DLD1 (cell line): ENCODE results near the gene PGC.

Experiments used
- in situ Hi-C: cut with HindIII; loops from 2 replicates; pipeline ENCODE4 v1.10.0; 2017; ENCODE audit warnings: low sequenced_read_pairs

Gene PGC

DNA sequence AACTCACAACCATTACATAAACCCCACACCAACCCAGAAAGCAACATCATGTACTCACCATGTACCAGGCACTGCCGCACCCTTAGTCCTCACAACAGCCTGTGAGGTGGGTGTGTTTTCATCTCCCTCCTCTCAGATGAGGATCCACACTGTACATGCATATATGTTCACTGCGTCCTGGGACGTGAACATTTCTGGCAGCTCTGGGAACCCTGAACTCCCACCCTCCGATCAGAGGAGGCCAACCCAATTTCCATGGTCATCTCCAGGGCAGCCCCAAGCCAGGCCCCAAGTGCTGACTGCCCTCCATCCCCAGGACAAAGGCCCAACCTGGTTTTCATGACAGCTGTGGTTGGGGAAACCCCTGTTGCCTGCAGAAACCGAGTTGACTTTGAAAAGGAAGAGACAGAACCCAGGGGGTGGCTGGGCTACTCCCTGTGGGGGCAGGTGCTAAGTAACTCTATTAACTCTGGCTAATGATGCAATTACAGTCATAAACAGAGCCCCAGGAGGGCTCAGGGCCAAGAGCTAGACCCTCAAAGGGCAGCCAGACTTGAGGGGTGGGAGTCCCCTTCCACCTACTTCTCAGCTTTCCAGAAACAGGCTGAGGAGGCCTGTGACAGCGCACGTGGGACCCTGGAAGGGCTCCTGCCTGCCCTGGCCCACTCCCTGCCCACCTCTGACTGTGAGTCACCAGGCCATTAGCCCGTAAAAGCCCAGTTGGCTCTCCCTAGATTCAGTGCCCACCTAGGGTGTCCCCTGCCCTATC is 14.4 kb downstream of the PGC start:
- in situ Hi-C loops = no loop called here

DNA sequence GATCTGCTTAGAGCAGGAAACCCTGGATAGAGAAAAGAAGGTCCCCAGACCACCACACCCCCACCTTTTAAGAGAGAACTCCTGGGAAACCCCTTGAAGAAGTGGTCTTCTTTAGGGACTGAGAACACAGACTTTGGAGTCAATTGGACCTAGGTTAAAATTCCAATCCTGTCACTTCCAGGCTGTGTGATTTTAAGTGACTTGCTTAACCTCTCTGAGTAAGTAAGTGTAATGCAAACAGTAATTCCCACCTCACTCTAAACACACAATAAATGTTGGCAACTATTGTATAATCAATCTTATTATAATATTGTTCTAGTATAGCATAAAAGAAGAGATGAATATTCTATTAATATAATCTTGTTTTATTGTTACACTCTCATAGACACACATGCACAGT is 15.0 kb downstream of the PGC start:
- in situ Hi-C loops = no loop called here

- in situ Hi-C loops = no loop called here
These were observed 15.6 kb downstream of the PGC start for GRCh38 chr6:41731561-41732086.

DNA sequence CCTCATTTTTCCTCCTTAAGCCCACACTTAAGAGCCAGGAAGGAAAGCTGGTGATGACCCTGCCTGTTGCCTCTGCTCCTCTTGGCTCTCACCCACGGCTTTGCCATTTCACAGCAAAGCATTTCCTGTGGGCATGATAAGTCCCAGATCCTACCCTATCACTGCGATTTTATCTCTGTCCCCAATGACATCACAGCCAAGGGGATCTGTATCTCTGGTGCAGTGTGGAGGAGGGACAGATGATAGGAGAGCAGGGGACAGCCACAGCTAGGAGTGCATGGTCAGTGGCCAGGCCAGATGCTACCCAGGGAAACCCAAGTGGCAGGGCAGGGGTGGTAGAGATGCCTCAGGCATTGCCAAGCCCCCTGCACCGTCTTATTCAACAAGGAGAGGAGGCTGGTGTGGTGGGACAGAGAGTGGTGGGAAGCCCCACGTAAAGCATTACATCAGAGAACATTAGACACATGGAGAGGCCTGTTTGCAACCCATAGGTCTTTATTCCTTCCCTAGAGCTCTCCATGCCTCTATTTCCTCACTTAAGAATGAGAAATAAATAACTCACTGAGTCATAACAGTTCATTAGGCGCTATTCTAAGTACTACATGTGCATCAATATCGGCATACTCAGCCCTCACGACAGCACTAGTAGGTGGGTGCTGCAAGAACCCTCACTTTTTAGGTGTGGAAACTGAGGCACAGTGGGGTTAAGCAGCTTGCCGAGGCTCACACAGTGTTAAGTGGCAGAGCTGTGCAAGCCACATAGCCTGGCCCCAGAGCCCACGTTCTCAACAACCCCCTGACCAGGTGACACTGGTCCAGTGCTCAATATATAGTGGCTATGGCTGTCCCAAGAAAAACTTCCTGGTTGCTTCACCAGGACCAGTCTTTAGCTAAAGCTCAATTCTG is 16.4 kb downstream of the PGC start:
- in situ Hi-C loops = no loop called here

DNA sequence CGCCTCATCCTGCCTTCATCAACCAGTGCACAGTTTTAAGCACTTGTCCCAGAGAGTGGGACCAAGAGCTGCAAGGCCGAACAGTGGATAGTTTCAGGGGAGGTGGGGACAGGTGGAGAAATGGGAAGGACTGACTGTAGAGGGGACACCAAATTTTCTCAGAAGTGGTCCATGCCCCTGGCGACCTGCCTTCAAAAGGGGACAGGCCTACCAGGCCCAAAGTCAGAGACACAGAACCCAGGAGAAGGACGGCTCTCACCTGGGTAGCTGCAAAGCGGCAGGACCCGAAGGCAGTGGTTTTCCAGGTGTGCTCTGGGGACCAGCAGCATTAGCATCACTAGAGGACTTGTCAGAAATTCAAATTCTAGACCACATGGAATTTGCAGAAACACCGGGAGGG is 17.6 kb downstream of the PGC start:
- in situ Hi-C loops = no loop called here

DNA sequence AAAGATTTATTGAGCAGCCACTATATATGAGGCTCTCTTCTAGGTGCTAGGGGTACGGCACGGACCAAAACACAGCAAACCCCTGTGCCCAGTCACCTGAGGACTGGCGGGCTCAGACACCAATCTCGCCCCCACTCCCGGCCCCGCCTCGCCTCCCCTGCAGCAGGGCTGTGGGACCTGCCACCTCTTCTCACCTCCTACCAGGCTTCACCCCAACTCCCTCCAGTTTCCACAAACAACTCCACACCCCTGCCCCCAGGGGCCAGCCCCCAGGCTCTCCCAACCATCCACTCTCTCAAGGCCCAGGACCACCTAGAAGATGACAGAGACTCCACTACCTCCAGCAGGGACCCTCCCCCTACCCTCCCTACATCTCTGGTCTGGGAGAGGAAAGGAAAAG is 18.2 kb downstream of the PGC start:
- in situ Hi-C loops = no loop called here

- in situ Hi-C loops = no loop called here
These were observed 18.9 kb downstream of the PGC start for GRCh38 chr6:41728073-41728936.

DNA sequence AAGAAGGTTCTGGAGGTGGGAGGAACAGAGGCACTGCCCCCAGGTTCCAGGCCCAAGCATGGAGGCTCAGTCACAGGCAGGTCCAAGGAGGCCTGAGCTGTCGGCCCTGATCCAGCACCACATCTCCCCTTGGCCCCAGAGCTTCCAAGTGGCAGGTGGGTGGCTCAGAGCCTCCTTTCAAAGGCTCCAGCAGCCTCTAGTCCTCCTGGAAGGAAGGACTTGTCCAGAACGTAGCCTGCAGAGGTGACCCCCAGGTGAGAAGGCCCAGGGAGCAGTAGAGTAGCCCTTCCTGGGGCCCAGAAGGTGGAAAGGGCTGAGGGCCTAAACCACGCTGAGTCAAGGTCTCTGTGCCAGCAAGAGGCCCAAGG is 19.5 kb downstream of the PGC start:
- in situ Hi-C loops = no loop called here

DNA sequence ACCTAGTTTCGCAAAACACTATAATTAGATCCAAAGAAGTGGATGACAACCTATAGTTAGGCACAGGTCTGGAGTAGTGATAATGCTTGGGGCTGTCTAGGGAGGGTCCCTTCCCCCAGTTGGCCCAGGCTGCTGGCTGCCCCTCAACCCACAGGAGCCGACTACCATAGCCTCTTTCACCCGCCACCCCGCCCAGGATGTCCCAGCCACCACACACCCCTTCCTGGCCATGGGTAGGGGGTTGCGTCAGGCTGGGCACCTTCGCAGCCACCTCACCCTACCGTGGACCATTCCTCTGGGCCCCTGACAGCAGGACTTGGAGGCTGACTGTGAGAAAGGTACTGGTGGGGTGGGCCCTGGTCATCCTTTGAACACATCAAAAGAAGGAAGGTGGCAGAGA is 20.3 kb downstream of the PGC start:
- in situ Hi-C loops = no loop called here

- in situ Hi-C loops = no loop called here
These were observed 22.4 kb downstream of the PGC start for GRCh38 chr6:41724586-41725501.

- in situ Hi-C loops = no loop called here
These were observed 23.0 kb downstream of the PGC start for GRCh38 chr6:41724228-41724580.

- in situ Hi-C loops = no loop called here
These were observed 23.5 kb downstream of the PGC start for GRCh38 chr6:41723530-41724227.

DNA sequence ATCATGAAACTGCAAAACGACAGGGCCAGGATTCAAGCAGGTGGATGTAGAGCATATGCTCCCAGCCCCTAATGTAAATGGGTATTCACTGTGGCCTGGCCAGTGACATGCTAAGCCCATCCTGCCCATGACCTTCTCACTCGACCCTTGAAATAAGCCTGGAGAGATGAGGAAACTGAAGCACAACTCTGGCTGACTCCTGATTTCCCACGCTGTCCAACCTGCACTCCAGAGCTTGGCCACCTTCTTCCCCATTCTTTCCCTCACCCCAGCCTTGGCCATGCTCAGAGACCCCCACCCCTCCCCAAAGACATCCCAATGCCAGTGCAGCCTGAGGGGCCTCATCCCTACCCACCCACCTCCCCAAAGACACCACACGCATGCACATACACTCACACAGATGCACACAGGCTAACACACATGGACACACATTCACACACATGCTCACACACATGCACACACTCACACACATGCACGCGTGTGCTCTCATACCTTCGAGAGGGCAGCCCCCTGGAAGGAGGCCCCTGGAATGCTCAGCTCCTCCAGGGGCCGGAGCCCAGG is 24.1 kb downstream of the PGC start:
- in situ Hi-C loops = no loop called here

DNA sequence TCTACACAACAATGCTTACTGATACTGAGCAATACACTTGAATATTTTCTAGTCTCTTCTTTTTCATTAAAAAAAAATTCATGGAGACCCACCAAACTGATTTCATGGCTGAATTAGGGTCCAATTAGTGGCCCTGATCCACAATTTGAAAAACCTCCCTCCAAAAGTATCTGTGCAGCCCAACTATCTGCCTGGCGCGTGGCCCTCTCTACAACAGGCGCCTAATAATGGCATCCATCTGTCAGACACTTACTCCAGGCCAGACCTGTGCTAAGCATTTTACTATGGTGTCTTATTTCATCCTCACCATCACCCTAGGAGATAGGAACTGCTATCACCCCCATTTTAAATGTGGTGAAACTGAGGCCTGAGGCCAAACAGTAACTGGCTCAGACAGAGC is 25.8 kb downstream of the PGC start:
- in situ Hi-C loops = no loop called here

DNA sequence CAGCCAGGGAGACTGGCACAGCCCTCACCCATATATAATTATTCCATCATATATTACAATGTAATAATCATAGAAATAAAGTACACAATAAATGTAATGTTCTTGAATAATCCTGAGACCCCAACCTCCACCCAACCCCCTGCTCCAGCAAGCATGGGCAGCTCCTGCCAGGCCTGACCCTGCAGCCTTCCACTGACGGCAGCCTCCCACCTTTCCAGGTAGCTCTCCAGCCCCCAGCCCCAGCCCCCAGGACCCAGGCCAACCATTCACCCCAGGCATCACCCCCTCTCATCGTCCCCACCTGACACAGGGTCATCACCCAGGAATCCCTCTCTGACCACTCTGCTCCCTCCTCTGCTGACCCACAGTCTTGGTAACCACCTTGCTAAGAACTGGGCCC is 26.4 kb downstream of the PGC start:
- in situ Hi-C loops = no loop called here

DNA sequence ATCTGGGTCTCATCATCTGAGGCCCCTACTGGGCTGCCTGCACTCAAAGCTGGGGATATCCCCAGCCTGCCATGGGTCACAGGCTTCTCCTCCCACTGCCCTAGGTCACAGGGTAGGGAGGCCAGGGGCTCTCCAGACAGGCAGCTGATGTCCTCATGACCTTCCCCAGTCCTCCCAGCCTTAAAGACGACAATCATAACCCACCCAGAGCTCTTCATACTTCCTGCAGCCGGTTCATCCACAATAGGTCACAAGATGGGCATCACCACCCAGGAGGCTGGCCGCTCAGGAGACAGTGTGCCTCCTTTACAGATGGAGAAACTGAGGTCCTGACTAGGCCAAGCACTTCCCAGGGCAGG is 27.0 kb downstream of the PGC start:
- in situ Hi-C loops = no loop called here

DNA sequence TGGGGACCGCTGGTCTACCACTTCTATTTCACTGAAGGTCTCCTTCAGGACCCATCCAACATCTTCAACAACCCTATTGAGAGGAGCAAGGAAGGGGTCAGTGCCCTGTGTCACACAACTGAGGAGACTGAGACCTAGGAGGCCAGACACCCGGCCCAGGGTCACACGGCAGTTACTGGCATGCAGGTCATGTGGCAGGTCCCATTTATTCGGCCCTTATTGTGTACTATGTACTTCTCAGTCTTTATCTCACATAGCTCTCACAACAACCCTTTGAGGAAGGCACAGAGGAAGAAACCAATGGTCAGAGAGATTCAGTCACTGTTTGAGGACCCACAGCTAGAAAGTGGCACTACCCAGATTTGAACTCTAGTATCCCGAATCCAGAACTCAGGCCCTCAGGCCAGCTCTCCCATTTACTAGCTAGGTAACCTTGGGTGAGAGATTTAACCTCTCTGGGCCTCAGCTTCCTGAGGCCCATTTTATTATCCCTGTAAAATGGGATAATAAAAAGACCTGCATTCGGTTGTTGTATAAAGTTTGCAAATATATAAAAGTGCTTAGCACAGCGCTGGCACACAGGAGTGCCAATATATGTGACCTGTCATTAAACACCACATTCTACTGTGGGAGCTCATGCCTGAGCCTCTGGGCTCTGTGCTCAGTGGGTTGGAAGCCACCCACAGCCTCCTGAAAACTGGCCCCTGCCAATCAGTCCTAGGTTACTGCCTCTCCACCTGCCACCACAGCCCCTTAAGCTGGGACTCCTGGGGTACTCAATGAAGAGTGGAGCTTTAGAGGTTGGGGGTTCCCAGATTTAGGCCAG is 27.5 kb downstream of the PGC start:
- in situ Hi-C loops = no loop called here

DNA sequence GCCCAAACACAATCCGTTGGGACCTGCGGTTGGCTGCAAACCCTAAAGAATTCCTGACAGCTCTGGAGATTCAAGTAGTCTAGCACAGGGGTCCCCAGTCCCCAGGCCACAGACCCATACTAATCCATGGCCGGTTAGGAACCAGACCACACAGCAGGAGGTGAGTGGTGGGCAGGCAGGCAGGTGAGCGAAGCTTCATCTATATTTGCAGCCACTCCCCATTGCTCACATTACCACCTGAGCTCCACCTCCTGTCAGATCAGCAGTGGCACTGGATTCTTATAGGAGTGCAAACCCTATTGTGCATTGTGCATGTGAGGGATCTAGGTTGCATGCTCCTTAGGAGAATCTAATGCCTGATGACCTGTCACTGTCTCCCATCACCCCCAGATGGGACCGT is 28.4 kb downstream of the PGC start:
- in situ Hi-C loops = no loop called here

- in situ Hi-C loops = no loop called here
These were observed 29.8 kb downstream of the PGC start for GRCh38 chr6:41717392-41717736.
